Natural killer cell (primary cell): ENCODE data around the gene COP1. TPM values are rescaled to one million over a fixed set of nuclear protein-coding genes. Genes with fewer than 3 reads are reported as not detected.
"Not testable (repeated sequence)": the region's sequence is repeated elsewhere in the genome, so short reads cannot be mapped to it uniquely, and the experiment has no call there.

Experiments used
- ATAC-seq, 3 donors: fragments of 150-1000 bp in 2 of 3; fragments of 200-7000 bp in 1 of 3; cut with Tn5 transposase; 1 replicate in 1 of 3; 2 replicates in 2 of 3; pipeline ENCODE4 v1.10.0; 2021; ENCODE audit warnings: mild to moderate bottlenecking in 2 of 3, moderate library complexity in 2 of 3
- DNase-seq, 2 donors: peaks; one replicate each; pipeline versions ENCODE4 v3.0.0 to v3.0.0-alpha.2; 2013 to 2021; ENCODE audit warnings: mixed read lengths in 1 of 2
- H3K27ac ChIP-seq: one replicate; pipeline ENCODE4 v1.5.1; 2013; ENCODE audit warnings: mild to moderate bottlenecking, low read length
- H3K27me3 ChIP-seq: one replicate; pipeline ENCODE4 v1.6.1; 2013; ENCODE audit warnings: low read length; ENCODE audit not compliant: control insufficient read depth, insufficient read depth
- H3K36me3 ChIP-seq: one replicate; pipeline ENCODE4 v1.6.1; 2013; ENCODE audit warnings: low read length; ENCODE audit not compliant: control insufficient read depth, insufficient read depth
- H3K4me1 ChIP-seq: one replicate; pipeline ENCODE4 v1.6.1; 2013; ENCODE audit warnings: low read length; ENCODE audit not compliant: control insufficient read depth, insufficient read depth
- H3K4me3 ChIP-seq: one replicate; pipeline ENCODE4 v1.5.1; 2013; ENCODE audit warnings: low read length
- H3K9me3 ChIP-seq: one replicate; pipeline ENCODE4 v1.6.1; 2013; ENCODE audit warnings: low read length; ENCODE audit not compliant: control insufficient read depth, insufficient read depth
- H3K27ac Mint-ChIP-seq, 2 donors: one replicate each; pipeline ENCODE4 v1.8.0; 2022; ENCODE audit warnings: mild to moderate bottlenecking in 2 of 2, mixed read lengths in 2 of 2, moderate library complexity in 1 of 2
- H3K27me3 Mint-ChIP-seq, 2 donors: one replicate each; pipeline ENCODE4 v1.8.0; 2022; ENCODE audit warnings: low read depth in 2 of 2, mixed read lengths in 2 of 2
- H3K36me3 Mint-ChIP-seq: one replicate; pipeline ENCODE4 v1.8.0; 2022; ENCODE audit warnings: mixed read lengths
- H3K4me1 Mint-ChIP-seq, 2 donors: one replicate each; pipeline ENCODE4 v1.8.0; 2022; ENCODE audit warnings: mixed read lengths in 2 of 2
- H3K4me3 Mint-ChIP-seq: one replicate; pipeline ENCODE4 v1.8.0; 2022; ENCODE audit warnings: mild to moderate bottlenecking, moderate library complexity, mixed read lengths
- H3K9me3 Mint-ChIP-seq, 2 donors: one replicate each; pipeline ENCODE4 v1.8.0; 2022; ENCODE audit warnings: mixed read lengths in 2 of 2
- WGBS: methylation state at CpG from one replicate; pipeline ENCODE4 v1.1.7; 2013; ENCODE audit warnings: missing lambda C conversion rate; ENCODE audit not compliant: insufficient coverage; 5-methylcytosine and 5-hydroxymethylcytosine counted together
- intact Hi-C: fragments of 100-400 bp; cut with micrococcal nuclease; formaldehyde crosslinking; loops from one replicate; pipeline ENCODE4 v1.14.2; 2022
- total RNA-seq, 4 donors: library from RNA; stranded (reverse); fragments of 120-200 nt in 1 of 4; gene quantifications; one replicate each; pipeline versions ENCODE4 v1.2.3 to v1.2.4, GENCODE V29; 2013 to 2022
- TF ChIP-seq, protein P1 (sequence below): fragments of 200-600 bp; IDR thresholded peaks from one replicate; pipeline ENCODE4 v1.8.0; 2022; ENCODE audit warnings: antibody characterized with exemption

Gene COP1
- total RNA-seq, 3 donors from 2014 or later (not counting 1 experiment from before 2014, with no cell fraction given), result 56.2 to 70.9 (median 60.9) TPM

DNA sequence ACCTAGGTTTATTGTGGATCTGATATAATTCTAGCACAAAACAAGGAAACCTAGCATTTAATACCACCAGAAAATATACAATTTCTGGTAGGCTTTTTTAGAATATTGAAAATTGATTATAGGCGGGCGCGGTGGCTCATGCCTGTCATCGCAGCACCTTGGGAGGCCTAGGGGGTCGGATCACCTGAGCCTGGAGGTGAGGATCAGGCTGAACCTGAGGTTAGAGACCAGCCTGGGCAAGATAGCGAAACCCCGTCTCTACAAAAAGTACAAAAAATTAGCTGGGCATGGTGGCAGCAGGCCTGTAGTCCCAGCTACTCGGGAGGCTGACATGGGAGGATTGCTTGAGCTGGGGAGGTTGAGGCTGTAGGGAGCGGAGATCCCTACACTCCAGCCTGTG is 948 bp upstream of the COP1 start:
- TF ChIP-seq, protein P1, sequence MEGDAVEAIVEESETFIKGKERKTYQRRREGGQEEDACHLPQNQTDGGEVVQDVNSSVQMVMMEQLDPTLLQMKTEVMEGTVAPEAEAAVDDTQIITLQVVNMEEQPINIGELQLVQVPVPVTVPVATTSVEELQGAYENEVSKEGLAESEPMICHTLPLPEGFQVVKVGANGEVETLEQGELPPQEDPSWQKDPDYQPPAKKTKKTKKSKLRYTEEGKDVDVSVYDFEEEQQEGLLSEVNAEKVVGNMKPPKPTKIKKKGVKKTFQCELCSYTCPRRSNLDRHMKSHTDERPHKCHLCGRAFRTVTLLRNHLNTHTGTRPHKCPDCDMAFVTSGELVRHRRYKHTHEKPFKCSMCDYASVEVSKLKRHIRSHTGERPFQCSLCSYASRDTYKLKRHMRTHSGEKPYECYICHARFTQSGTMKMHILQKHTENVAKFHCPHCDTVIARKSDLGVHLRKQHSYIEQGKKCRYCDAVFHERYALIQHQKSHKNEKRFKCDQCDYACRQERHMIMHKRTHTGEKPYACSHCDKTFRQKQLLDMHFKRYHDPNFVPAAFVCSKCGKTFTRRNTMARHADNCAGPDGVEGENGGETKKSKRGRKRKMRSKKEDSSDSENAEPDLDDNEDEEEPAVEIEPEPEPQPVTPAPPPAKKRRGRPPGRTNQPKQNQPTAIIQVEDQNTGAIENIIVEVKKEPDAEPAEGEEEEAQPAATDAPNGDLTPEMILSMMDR, result no peak
- H3K27ac Mint-ChIP-seq, result peak overlapping the region; percentile 98 to 100
- Histone ChIP-seq H3K9me3 (no peaks in the 10 kb centered on the region), H3K27me3 (no peaks in the 10 kb centered on the region), H3K4me3 (peak overlapping the region; percentile 99), H3K4me1 (peaks cover 23% of the 10 kb centered on the region), H3K36me3 (no peaks in the 10 kb centered on the region), H3K27ac (peak overlapping the region; percentile 99)
- peaks cover 37 to 41% of the 10 kb centered on the region in 2 donors for H3K4me1 Mint-ChIP-seq
- ATAC-seq (no peak), DNase-seq (peak in 1 of 2 donors; percentile 17)
- WGBS, result 52% methylated on average over 9 of the region's 9 CpGs
- H3K36me3 Mint-ChIP-seq, result no peaks in the 10 kb centered on the region
- H3K9me3 Mint-ChIP-seq, result no peaks in the 10 kb centered on the region
- H3K4me3 Mint-ChIP-seq, result peak overlapping the region; percentile 99
- no peaks in the 10 kb centered on the region for H3K27me3 Mint-ChIP-seq
- intact Hi-C loops, result no loop called here

DNA sequence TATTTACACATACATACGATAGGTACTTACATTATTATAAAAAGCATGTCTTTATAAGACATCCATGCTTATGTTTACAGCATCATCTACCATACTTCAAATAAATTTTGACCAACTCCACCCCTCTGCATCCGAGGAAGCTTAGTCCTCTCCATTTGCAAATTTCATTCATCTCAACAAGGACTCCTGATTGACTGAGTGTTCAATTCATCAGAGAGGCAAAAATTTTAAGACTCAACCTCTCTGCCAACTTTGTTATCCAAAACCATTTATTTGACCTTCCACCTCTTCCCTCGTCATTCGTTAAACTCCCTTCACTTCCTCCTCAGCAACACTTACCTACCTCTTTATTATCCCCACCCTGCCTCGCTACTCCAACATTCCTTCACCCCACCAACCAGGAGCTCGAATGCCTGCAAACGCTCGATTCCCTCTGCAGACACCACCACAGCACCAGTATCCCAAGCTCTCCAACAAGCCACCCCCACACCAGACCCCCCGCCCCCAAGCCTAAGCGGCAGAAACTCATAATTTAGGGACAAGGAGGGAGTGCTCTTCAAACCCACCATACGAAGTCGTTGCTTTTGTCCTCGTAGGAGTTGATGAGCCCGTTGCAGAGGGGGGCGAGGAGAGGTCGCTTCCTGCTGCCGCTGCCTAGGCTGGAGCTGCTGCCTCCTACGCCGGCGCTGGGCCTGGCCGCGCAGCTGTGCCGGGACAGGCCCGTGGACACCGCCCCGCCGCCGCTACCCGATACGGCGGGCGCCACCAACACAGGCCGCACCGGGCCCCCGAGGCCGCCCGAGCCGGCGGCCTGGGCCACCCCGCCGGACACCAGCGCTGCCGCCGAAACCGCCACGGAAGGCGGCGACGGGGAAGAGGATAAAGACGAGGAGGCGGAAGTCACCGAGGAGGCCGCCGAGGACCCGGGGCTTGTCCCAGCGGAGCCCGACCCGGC is 803 bp downstream of the COP1 start:
- Histone ChIP-seq H3K9me3 (no peaks in the 10 kb centered on the region), H3K36me3 (no peaks in the 10 kb centered on the region), H3K4me3 (peak overlapping the region; percentile 99), H3K27ac (peak overlapping the region; percentile 99), H3K4me1 (peaks cover 23% of the 10 kb centered on the region), H3K27me3 (no peaks in the 10 kb centered on the region)
- Mint-ChIP-seq H3K4me3 (peak overlapping the region; percentile 99), H3K9me3 (no peaks in the 10 kb centered on the region), H3K36me3 (no peaks in the 10 kb centered on the region), H3K27ac (peak overlapping the region; percentile 98 to 100), H3K27me3 (no peaks in the 10 kb centered on the region), H3K4me1 (peaks cover 41 to 50% of the 10 kb centered on the region in 2 donors)
- ATAC-seq, result peak; percentile 19 to 33 (median 19)
- TF ChIP-seq, protein P1, result no peak
- WGBS, result under 1% methylated on average over 58 of the region's 58 CpGs
- DNase-seq, result peak in 1 of 2 donors; percentile 64
- intact Hi-C loops, result no loop called here

DNA sequence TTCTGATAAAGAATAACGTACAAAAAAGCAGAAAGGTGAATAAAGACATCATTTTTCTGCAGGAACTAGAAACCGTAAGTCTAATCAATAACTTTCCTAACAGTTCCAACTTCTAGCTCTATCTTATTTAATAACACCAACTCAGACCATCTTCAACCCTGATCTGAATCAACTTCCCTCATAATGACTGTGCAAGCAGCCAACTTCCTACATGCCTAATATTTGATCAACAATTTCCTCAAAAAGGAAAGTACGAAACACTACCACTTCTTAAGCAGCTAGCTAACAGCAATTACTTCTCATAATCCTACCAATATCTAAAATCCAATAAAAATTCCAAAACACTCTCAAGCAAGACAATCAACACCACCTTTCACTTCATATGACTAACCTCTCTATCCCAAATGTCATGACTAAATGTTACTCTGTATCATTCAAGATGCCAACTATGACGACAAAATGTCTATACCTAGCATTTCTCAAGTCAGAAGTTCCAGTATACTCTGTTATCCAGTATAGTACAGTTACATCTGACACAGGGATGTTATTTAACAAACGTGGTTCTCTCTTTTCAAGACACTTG is 1.7 kb downstream of the COP1 start:
- TF ChIP-seq, protein P1, result no peak
- DNase-seq (peak in 1 of 2 donors; percentile 15), ATAC-seq (no peak)
- intact Hi-C loops, result no loop called here
- H3K9me3 Mint-ChIP-seq, result no peaks in the 10 kb centered on the region
- Histone ChIP-seq H3K9me3 (no peaks in the 10 kb centered on the region), H3K27me3 (no peaks in the 10 kb centered on the region), H3K27ac (peak overlapping the region; percentile 99), H3K36me3 (no peaks in the 10 kb centered on the region), H3K4me3 (peak overlapping the region; percentile 99), H3K4me1 (peaks cover 23% of the 10 kb centered on the region)
- peak overlapping the region; percentile 98 to 100 for H3K27ac Mint-ChIP-seq
- peaks cover 45 to 55% of the 10 kb centered on the region in 2 donors for H3K4me1 Mint-ChIP-seq
- peak overlapping the region; percentile 99 for H3K4me3 Mint-ChIP-seq
- 14% methylated on average over 4 of the region's 5 CpGs for WGBS
- no peaks in the 10 kb centered on the region for H3K36me3 Mint-ChIP-seq
- H3K27me3 Mint-ChIP-seq, result no peaks in the 10 kb centered on the region

DNA sequence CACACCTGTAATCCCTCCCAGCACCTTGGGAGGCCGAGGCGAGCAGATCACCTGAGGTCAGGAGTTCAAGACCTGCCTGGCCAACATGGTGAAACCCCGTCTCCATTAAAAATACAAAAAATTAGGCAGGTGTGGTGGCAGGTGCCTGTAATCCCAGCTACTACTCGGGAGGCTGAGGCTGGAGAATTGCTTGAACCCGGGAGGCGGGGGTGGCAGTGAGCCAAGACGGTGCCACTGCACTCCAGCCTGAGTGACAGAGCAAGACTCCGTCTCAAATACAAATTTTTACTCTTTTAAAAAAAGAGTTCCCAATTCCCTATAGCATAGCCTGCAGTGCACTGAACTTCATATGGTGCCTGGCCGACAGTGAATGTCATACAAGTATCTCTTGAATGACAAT is 2.4 kb downstream of the COP1 start:
- Mint-ChIP-seq H3K27ac (peak overlapping the region; percentile 98 to 100), H3K4me1 (peaks cover 53 to 63% of the 10 kb centered on the region in 2 donors), H3K4me3 (peak overlapping the region; percentile 99)
- H3K9me3 ChIP-seq, H3K36me3 Mint-ChIP-seq, DNase-seq, H3K27me3 Mint-ChIP-seq, H3K36me3 ChIP-seq, H3K27me3 ChIP-seq, H3K27ac ChIP-seq, intact Hi-C loops, H3K9me3 Mint-ChIP-seq, H3K4me3 ChIP-seq, ATAC-seq: not testable (repeated sequence)
- WGBS, result 89% methylated on average over 9 of the region's 9 CpGs
- H3K4me1 ChIP-seq, result peaks cover 23% of the 10 kb centered on the region
